ENCODE measurements around the gene CLDN10. TPM values are rescaled to one million over a fixed set of nuclear protein-coding genes. Genes with fewer than 3 reads are reported as not detected.

The CLDN10 gene
- polyA plus RNA-seq, 1 donor from 2014 or later: not detected

- no peaks in the 10 kb centered on the region for H3K27me3 ChIP-seq (ENCODE audit: insufficient read depth, low read depth, low read length)
- H3K9me2 ChIP-seq (ENCODE audit: insufficient read depth, low read length): no peaks in the 10 kb centered on the region
- peaks cover 4% of the 10 kb centered on the region for H3K36me3 ChIP-seq (ENCODE audit: insufficient read depth, low read length)
- H3K4me2 ChIP-seq (ENCODE audit: low read length): no peak overlapping the region
- no peak overlapping the region for H2AFZ ChIP-seq (ENCODE audit: low read depth, low read length)
- no peak overlapping the region for H3K4me3 ChIP-seq (ENCODE audit: low read length)
- H3K9ac ChIP-seq (ENCODE audit: low read length): no peak overlapping the region
- no peak for TF ChIP-seq TAF1 (IDR thresholded peaks at IDR 0.05; ENCODE audit: low read depth)
- TF ChIP-seq REST (IDR thresholded peaks at IDR 0.05; ENCODE audit: borderline replicate concordance): no peak
- TF ChIP-seq CTCF (IDR thresholded peaks at IDR 0.05; ENCODE audit: poor library complexity, severe bottlenecking): no peak
- no peak for TF ChIP-seq MXI1 (conservative IDR thresholded peaks at IDR 0.05; ENCODE audit: poor library complexity, severe bottlenecking)
- no peak for TF ChIP-seq EP300 (conservative IDR thresholded peaks at IDR 0.05; ENCODE audit: poor library complexity, severe bottlenecking)
- TF ChIP-seq POLR2AphosphoS5 (IDR thresholded peaks at IDR 0.05): no peak
- TF ChIP-seq SMC3 (conservative IDR thresholded peaks at IDR 0.05; ENCODE audit: poor library complexity): no peak
- no peak for TF ChIP-seq EZH2 (IDR thresholded peaks at IDR 0.05; ENCODE audit: borderline replicate concordance, insufficient read depth, low read length, poor library complexity, severe bottlenecking)
- no peak for TF ChIP-seq RAD21 (conservative IDR thresholded peaks at IDR 0.05)
- H3K9me3 ChIP-seq (ENCODE audit: low read length): no peaks in the 10 kb centered on the region
- no peaks in the 10 kb centered on the region for H3K79me2 ChIP-seq (replicated peaks; ENCODE audit: insufficient read depth, low read length)
- no peaks in the 10 kb centered on the region for H4K20me1 ChIP-seq (ENCODE audit: insufficient read depth)
- no peaks in the 10 kb centered on the region for H3F3A ChIP-seq (ENCODE audit: insufficient read depth, low read length, poor library complexity, severe bottlenecking)
- no peak overlapping the region for H3K27ac ChIP-seq (ENCODE audit: low read length)
Observed at GRCh38 chr13:95623141-95623540, 70.6 kb downstream of the CLDN10 start.

- Histone ChIP-seq H2AFZ (ENCODE audit: low read depth, low read length) (no peak overlapping the region), H3K4me3 (ENCODE audit: low read length) (no peak overlapping the region), H3K9me2 (ENCODE audit: insufficient read depth, low read length) (no peaks in the 10 kb centered on the region), H3K9ac (ENCODE audit: low read length) (no peak overlapping the region), H4K20me1 (ENCODE audit: insufficient read depth) (no peaks in the 10 kb centered on the region), H3K4me2 (ENCODE audit: low read length) (no peak overlapping the region), H3K9me3 (ENCODE audit: low read length) (no peaks in the 10 kb centered on the region), H3K27me3 (ENCODE audit: insufficient read depth, low read depth, low read length) (no peaks in the 10 kb centered on the region), H3K27ac (ENCODE audit: low read length) (no peak overlapping the region), H3K79me2 (replicated peaks; ENCODE audit: insufficient read depth, low read length) (no peaks in the 10 kb centered on the region), H3K36me3 (ENCODE audit: insufficient read depth, low read length) (peaks cover 5% of the 10 kb centered on the region), H3F3A (ENCODE audit: insufficient read depth, low read length, poor library complexity, severe bottlenecking) (no peaks in the 10 kb centered on the region)
- TF ChIP-seq CTCF (IDR thresholded peaks at IDR 0.05; ENCODE audit: poor library complexity, severe bottlenecking): peak; percentile 74
- TF ChIP-seq POLR2AphosphoS5 (IDR thresholded peaks at IDR 0.05): no peak
- TF ChIP-seq RAD21 (conservative IDR thresholded peaks at IDR 0.05): peak; percentile 76
- TF ChIP-seq SMC3 (conservative IDR thresholded peaks at IDR 0.05; ENCODE audit: poor library complexity): peak; percentile 69
- TF ChIP-seq TAF1 (IDR thresholded peaks at IDR 0.05; ENCODE audit: low read depth): no peak
Observed at GRCh38 chr13:95624020-95624419, 71.5 kb downstream of the CLDN10 start.
